WTC11 (cell line): ENCODE data around the gene MEGF8. TPM values are rescaled to one million over a fixed set of nuclear protein-coding genes. Genes with fewer than 3 reads are reported as not detected.

Experiments
- ATAC-seq: fragments of 200-7000 bp; cut with Tn5 transposase; 2 replicates; pipeline ENCODE4 v1.10.0; 2021; ENCODE audit warnings: mild to moderate bottlenecking, moderate library complexity
- CTCF ChIA-PET: fragments of 300-600 bp; sonication (Branson Sonifier 250); formaldehyde crosslinking; loops from one replicate; lab custom pipeline; 2021; ENCODE audit warnings: antibody characterized with exemption; lab: Charles Lee
- POLR2A ChIA-PET: fragments of 350-600 bp; sonication (Branson Sonifier 250); formaldehyde crosslinking; loops from one replicate; lab custom pipeline; 2021; ENCODE audit warnings: antibody characterized with exemption; lab: Charles Lee
- DNase-seq: peaks from one replicate; pipeline ENCODE4 v3.0.0; 2021; ENCODE audit warnings: low spot score
- H3K27ac Mint-ChIP-seq: 2 replicates; pipeline ENCODE4 v1.8.0; 2021; ENCODE audit warnings: mixed read lengths
- H3K27me3 Mint-ChIP-seq: 2 replicates; pipeline ENCODE4 v1.8.0; 2021; ENCODE audit warnings: low read depth, mild to moderate bottlenecking, moderate library complexity, mixed read lengths
- H3K36me3 Mint-ChIP-seq: 2 replicates; pipeline ENCODE4 v1.8.0; 2021; ENCODE audit warnings: mixed read lengths
- H3K4me1 Mint-ChIP-seq: 2 replicates; pipeline ENCODE4 v1.8.0; 2022; ENCODE audit warnings: mixed read lengths
- H3K4me3 Mint-ChIP-seq: 2 replicates; pipeline ENCODE4 v1.8.0; 2021; ENCODE audit warnings: mild to moderate bottlenecking, moderate library complexity, mixed read lengths
- H3K9me3 Mint-ChIP-seq: 2 replicates; pipeline ENCODE4 v1.8.0; 2021; ENCODE audit warnings: mixed read lengths
- ATF6 ChIP-seq: sonication (generic); formaldehyde crosslinking; IDR thresholded peaks from 2 replicates; pipeline ENCODE4 v1.8.1; 2023; ENCODE audit warnings: mild to moderate bottlenecking, missing genetic modification reagents
- CDX4 ChIP-seq: fragments of 250-450 bp; sonication (Bioruptor Pico); IDR thresholded peaks from 2 replicates; pipeline ENCODE4 v1.9.0; 2021; ENCODE audit warnings: moderate library complexity, mild to moderate bottlenecking, inconsistent platforms, borderline replicate concordance
- CREB1 ChIP-seq: sonication (generic); formaldehyde crosslinking; IDR thresholded peaks from 2 replicates; pipeline ENCODE4 v1.8.0; 2023; ENCODE audit warnings: mild to moderate bottlenecking, missing genetic modification reagents
- CTCF ChIP-seq: fragments of 200-600 bp; IDR thresholded peaks from 2 replicates; pipeline ENCODE4 v1.8.0; 2022; ENCODE audit warnings: antibody characterized with exemption
- E2F1 ChIP-seq: sonication (generic); formaldehyde crosslinking; IDR thresholded peaks from 2 replicates; pipeline ENCODE4 v1.8.0; 2022; ENCODE audit warnings: mild to moderate bottlenecking, missing genetic modification reagents
- E2F5 ChIP-seq: sonication (generic); formaldehyde crosslinking; IDR thresholded peaks from 2 replicates; pipeline ENCODE4 v1.8.1; 2022; ENCODE audit warnings: mild to moderate bottlenecking, moderate library complexity, missing genetic modification reagents
- ETV6 ChIP-seq: sonication (generic); formaldehyde crosslinking; IDR thresholded peaks from 2 replicates; pipeline ENCODE4 v1.8.1; 2022; ENCODE audit warnings: mild to moderate bottlenecking, missing genetic modification reagents
- FOXP1 ChIP-seq: sonication (generic); formaldehyde crosslinking; IDR thresholded peaks from 2 replicates; pipeline ENCODE4 v1.8.0; 2022; ENCODE audit warnings: missing genetic modification reagents, mild to moderate bottlenecking, moderate library complexity, borderline replicate concordance
- GABPB1 ChIP-seq: sonication (generic); formaldehyde crosslinking; IDR thresholded peaks from 2 replicates; pipeline ENCODE4 v1.8.1; 2023; ENCODE audit warnings: mild to moderate bottlenecking, missing genetic modification reagents
- GTF2I ChIP-seq: fragments of 250-450 bp; sonication (Bioruptor Pico); conservative IDR thresholded peaks from 2 replicates; pipeline ENCODE4 v1.4.0; 2021; ENCODE audit warnings: mild to moderate bottlenecking
- IRF2 ChIP-seq: sonication (generic); formaldehyde crosslinking; IDR thresholded peaks from 2 replicates; pipeline ENCODE4 v1.8.0; 2022; ENCODE audit warnings: low read depth, missing genetic modification reagents, borderline replicate concordance
- MXD4 ChIP-seq: fragments of 250-450 bp; sonication (Bioruptor Pico); IDR thresholded peaks from 2 replicates; pipeline ENCODE4 v1.8.0; 2021; ENCODE audit warnings: mild to moderate bottlenecking, moderate library complexity, borderline replicate concordance
- NFATC4 ChIP-seq: fragments of 250-450 bp; sonication (Bioruptor Pico); IDR thresholded peaks from 2 replicates; pipeline ENCODE4 v1.9.0; 2021; ENCODE audit warnings: mild to moderate bottlenecking
- OVOL2 ChIP-seq: fragments of 250-450 bp; sonication (Bioruptor Pico); IDR thresholded peaks from 2 replicates; pipeline ENCODE4 v1.9.0; 2021; ENCODE audit warnings: mild to moderate bottlenecking, borderline replicate concordance
- RORB ChIP-seq: fragments of 250-450 bp; sonication (Bioruptor Pico); IDR thresholded peaks from 2 replicates; pipeline ENCODE4 v1.9.0; 2021; ENCODE audit warnings: mild to moderate bottlenecking
- SMAD3 ChIP-seq: sonication (generic); formaldehyde crosslinking; IDR thresholded peaks from 2 replicates; pipeline ENCODE4 v1.8.0; 2022; ENCODE audit warnings: missing genetic modification reagents, mild to moderate bottlenecking, borderline replicate concordance
- SOX15 ChIP-seq: fragments of 250-450 bp; sonication (Bioruptor Pico); IDR thresholded peaks from 2 replicates; pipeline ENCODE4 v1.9.0; 2021; ENCODE audit warnings: mild to moderate bottlenecking
- TCF7 ChIP-seq: sonication (generic); formaldehyde crosslinking; IDR thresholded peaks from 2 replicates; pipeline ENCODE4 v1.8.0; 2022; ENCODE audit warnings: mild to moderate bottlenecking, low read depth, missing genetic modification reagents, moderate library complexity
- TEAD4 ChIP-seq: sonication (generic); formaldehyde crosslinking; IDR thresholded peaks from 2 replicates; pipeline ENCODE4 v1.8.0; 2022; ENCODE audit warnings: mild to moderate bottlenecking, missing genetic modification reagents
- USF1 ChIP-seq: sonication (generic); formaldehyde crosslinking; IDR thresholded peaks from 2 replicates; pipeline ENCODE4 v1.8.0; 2022; ENCODE audit warnings: mild to moderate bottlenecking, missing genetic modification reagents
- USF2 ChIP-seq: sonication (generic); formaldehyde crosslinking; IDR thresholded peaks from 2 replicates; pipeline ENCODE4 v1.8.1; 2023; ENCODE audit warnings: mild to moderate bottlenecking, missing genetic modification reagents, moderate library complexity
- ZBTB43 ChIP-seq: sonication (generic); formaldehyde crosslinking; IDR thresholded peaks from 2 replicates; pipeline ENCODE4 v1.8.1; 2023; ENCODE audit warnings: mild to moderate bottlenecking, missing genetic modification reagents
- ZNF232 ChIP-seq: sonication (generic); formaldehyde crosslinking; IDR thresholded peaks from 2 replicates; pipeline ENCODE4 v1.8.0; 2022; ENCODE audit warnings: mild to moderate bottlenecking, missing genetic modification reagents
- ZNF425 ChIP-seq: fragments of 250-450 bp; sonication (Bioruptor Pico); conservative IDR thresholded peaks from 2 replicates; pipeline ENCODE4 v1.9.0; 2021; ENCODE audit warnings: mild to moderate bottlenecking
- total RNA-seq: library from RNA; stranded (reverse); gene quantifications from 3 replicates; pipeline ENCODE4 v1.2.3, GENCODE V29; 2021

MEGF8 gene
- total RNA-seq, 1 experiment from 2014 or later: 42.1 TPM

- Mint-ChIP-seq H3K27me3 (peaks cover 90% of the 10 kb centered on the region), H3K4me3 (no peak overlapping the region), H3K9me3 (no peaks in the 10 kb centered on the region), H3K4me1 (peaks cover 15% of the 10 kb centered on the region), H3K36me3 (0 out of 2 replicates have a peak, but pooled peaks cover 6% of the 10 kb centered on the region), H3K27ac (no peak overlapping the region)
- no peak for TF ChIP-seq ATF6 (CRISPR knock-in tag)
- TF ChIP-seq TCF7: no peak
- TF ChIP-seq USF2 (CRISPR knock-in tag): no peak
- TF ChIP-seq RORB (CRISPR knock-in tag): no peak
- no peak for TF ChIP-seq CTCF
- no peak for TF ChIP-seq ZNF232 (CRISPR knock-in tag)
- no peak for TF ChIP-seq SMAD3 (CRISPR knock-in tag)
- TF ChIP-seq E2F5: no peak
- no peak for TF ChIP-seq ZNF425 (CRISPR knock-in tag)
- TF ChIP-seq NFATC4: no peak
- POLR2A ChIA-PET: interaction anchor here (1.1 kb wide), 1 partner anchor 10 kb away, joined by 3 read pairs; no protein-coding TSS in a partner anchor
- ATAC-seq: no peak
- DNase-seq: no peak
- CTCF ChIA-PET: interaction anchor here (1.0 to 3.3 kb wide), 5 partner anchors 9 to 30 kb away, joined by 3 to 16 read pairs (median 5); no protein-coding TSS in a partner anchor
These were observed 84.9 kb downstream of the MEGF8 start for GRCh38 chr19:42410371-42410770.

- no peak for DNase-seq
- Mint-ChIP-seq H3K36me3 (0 out of 2 replicates have a peak, but pooled peaks cover 6% of the 10 kb centered on the region), H3K9me3 (no peaks in the 10 kb centered on the region), H3K27me3 (peaks cover 94% of the 10 kb centered on the region), H3K4me3 (no peak overlapping the region), H3K4me1 (peaks cover 15% of the 10 kb centered on the region), H3K27ac (no peak overlapping the region)
- ATAC-seq: no peak
- CTCF ChIA-PET: interaction anchor here (0.9 to 3.3 kb wide), 6 partner anchors 10 to 150 kb away, joined by 4 to 16 read pairs (median 8); no protein-coding TSS in a partner anchor
- POLR2A ChIA-PET: interaction anchor here (1.6 kb wide), 1 partner anchor 12 kb away, joined by 7 read pairs; no protein-coding TSS in a partner anchor
- TF ChIP-seq SOX15: no peak
- no peak for TF ChIP-seq GTF2I (CRISPR knock-in tag)
- no peak for TF ChIP-seq FOXP1 (CRISPR knock-in tag)
- no peak for TF ChIP-seq E2F1 (CRISPR knock-in tag)
- TF ChIP-seq TEAD4 (CRISPR knock-in tag): no peak
- no peak for TF ChIP-seq ZBTB43
- TF ChIP-seq GABPB1 (CRISPR knock-in tag): no peak
- no peak for TF ChIP-seq OVOL2 (CRISPR knock-in tag)
- TF ChIP-seq CDX4 (CRISPR knock-in tag): no peak
- no peak for TF ChIP-seq IRF2 (CRISPR knock-in tag)
- TF ChIP-seq ETV6 (CRISPR knock-in tag): no peak
- TF ChIP-seq USF1: no peak
- no peak for TF ChIP-seq CREB1 (CRISPR knock-in tag)
- no peak for TF ChIP-seq RORB (CRISPR knock-in tag)
- no peak for TF ChIP-seq MXD4 (CRISPR knock-in tag)
These were observed 86.2 kb downstream of the MEGF8 start for GRCh38 chr19:42411581-42412178.
